Kidney epithelial cell (primary cell): Measurements from ENCODE around the gene GSE1. TPM values are rescaled to one million over a fixed set of nuclear protein-coding genes. Genes with fewer than 3 reads are reported as not detected.

Experiments
- DNase-seq: peaks from one replicate; pipeline ENCODE4 v3.0.0-alpha.2; 2010; ENCODE audit warnings: low read depth
- H3K27me3 ChIP-seq: 2 replicates; pipeline ENCODE4 v1.6.0; 2011; ENCODE audit warnings: low read length; ENCODE audit not compliant: control insufficient read depth, insufficient read depth
- H3K36me3 ChIP-seq: 2 replicates; pipeline ENCODE4 v1.5.1; 2011; ENCODE audit warnings: low read length; ENCODE audit not compliant: control insufficient read depth, insufficient read depth
- H3K4me3 ChIP-seq: 2 replicates; pipeline ENCODE4 v1.5.1; 2011; ENCODE audit warnings: low read depth, mild to moderate bottlenecking, control low read depth, low read length
- CTCF ChIP-seq: IDR thresholded peaks from 2 replicates; pipeline ENCODE4 v1.5.1; 2011; ENCODE audit warnings: mild to moderate bottlenecking, moderate library complexity, low read length, control low read depth, inconsistent platforms; ENCODE audit not compliant: insufficient read depth, poor library complexity, severe bottlenecking
- total RNA-seq: library from RNA; depleted of rRNA; stranded (reverse); fragments of >200 nt; gene quantifications from 2 replicates; pipeline ENCODE4 v1.2.3, GENCODE V29; 2015

GSE1 gene
- total RNA-seq, 1 donor from 2014 or later = 25.7 TPM

- DNase-seq = no peak
These were observed 15.5 kb downstream of the GSE1 start for GRCh38 chr16:85628645-85629044.

GRCh38 chr16:85629326-85629725 lies 16.2 kb downstream of the GSE1 start:
- Histone ChIP-seq H3K27me3 (no peaks in the 10 kb centered on the region), H3K4me3 (no peak overlapping the region), H3K36me3 (no peaks in the 10 kb centered on the region)
- DNase-seq = no peak
- TF ChIP-seq CTCF = no peak

More at GRCh38 chr16:85628645-85629044, 15.5 kb downstream of the GSE1 start:
- H3K27me3 ChIP-seq = no peaks in the 10 kb centered on the region
- TF ChIP-seq CTCF = no peak
- H3K36me3 ChIP-seq = no peaks in the 10 kb centered on the region
- H3K4me3 ChIP-seq = no peak overlapping the region

GRCh38 chr16:85629853-85630252 lies 16.7 kb downstream of the GSE1 start:
- H3K4me3 ChIP-seq = no peak overlapping the region
- no peaks in the 10 kb centered on the region for H3K27me3 ChIP-seq
- no peak for TF ChIP-seq CTCF
- no peak for DNase-seq
- no peaks in the 10 kb centered on the region for H3K36me3 ChIP-seq

- Histone ChIP-seq H3K4me3 (no peak overlapping the region), H3K27me3 (no peaks in the 10 kb centered on the region), H3K36me3 (no peaks in the 10 kb centered on the region)
- TF ChIP-seq CTCF = no peak
- DNase-seq = no peak
These were observed 18.1 kb downstream of the GSE1 start for GRCh38 chr16:85631230-85631629.

GRCh38 chr16:85631802-85632393 lies 18.8 kb downstream of the GSE1 start:
- Histone ChIP-seq H3K36me3 (no peaks in the 10 kb centered on the region), H3K27me3 (no peaks in the 10 kb centered on the region), H3K4me3 (no peak overlapping the region)
- TF ChIP-seq CTCF = peak; percentile 11
- DNase-seq = no peak
